ENCODE results near the gene EXOC8. TPM values are rescaled to one million over a fixed set of nuclear protein-coding genes. Genes with fewer than 3 reads are reported as not detected.
A peak's percentile ranks its signal among the peaks of the same experiment; 100 is the strongest.

EXOC8 gene
- total RNA-seq (2016; rRNA removed; fragmentation: Illumina TruSeq; extraction: Trizol) (7.9 and 12.0 TPM in 2 replicates), polyA plus RNA-seq (2011; rRNA removed) (2.1 and 2.4 TPM in 2 replicates), polyA minus RNA-seq (2011; rRNA and poly(A)+ RNA removed; ENCODE audit: low replicate concordance) (6.2 and 13.6 TPM in 2 replicates), Bru-seq, nascent RNA (percentile 87 among the genes with signal in this experiment), BruChase-seq, experiment 1, labeled RNA remaining after a 6-hour chase (percentile 90 among the genes with signal in this experiment), BruChase-seq, experiment 2, labeled RNA remaining after a 2-hour chase (percentile 97 among the genes with signal in this experiment)
- total RNA-seq (2016; cell fraction: cytosol; rRNA removed; fragmentation: Illumina TruSeq; extraction: Trizol; ENCODE audit: low read depth): 0.40 and 0.71 TPM in 2 replicates
- 7.4 and 10.9 TPM in 2 replicates for total RNA-seq (2016; cell fraction: insoluble cytoplasmic fraction; rRNA removed; fragmentation: Illumina TruSeq; extraction: Trizol)
- total RNA-seq (2016; cell fraction: membrane; rRNA removed; fragmentation: Illumina TruSeq; extraction: Trizol): 2.4 and 3.3 TPM in 2 replicates
- 6.8 and 7.1 TPM in 2 replicates for total RNA-seq (2016; cell fraction: nucleus; rRNA removed; fragmentation: Illumina TruSeq; extraction: Trizol)
- polyA plus RNA-seq (2011; cell fraction: cytosol; rRNA removed): 1.1 and 1.6 TPM in 2 replicates
- 2.8 and 3.3 TPM in 2 replicates for polyA plus RNA-seq (2011; cell fraction: nucleus; rRNA removed)
- 3.4 TPM in 2 replicates for polyA plus RNA-seq (2012)
- polyA plus RNA-seq (2016; cell fraction: cytosol; fragmentation: Illumina TruSeq; extraction: Trizol; ENCODE audit: low read depth): 0.14 and 0.19 TPM in 2 replicates
- polyA plus RNA-seq (2016; cell fraction: insoluble cytoplasmic fraction; fragmentation: Illumina TruSeq; extraction: Trizol; ENCODE audit: low read depth): 6.1 and 6.9 TPM in 2 replicates
- 0.82 and 0.91 TPM in 2 replicates for polyA plus RNA-seq (2016; cell fraction: membrane; fragmentation: Illumina TruSeq; extraction: Trizol; ENCODE audit: low read depth)
- 7.0 and 7.6 TPM in 2 replicates for polyA plus RNA-seq (2016; cell fraction: nucleus; fragmentation: Illumina TruSeq; extraction: Trizol; ENCODE audit: insufficient read depth, low read depth)
- polyA minus RNA-seq (2011; cell fraction: cytosol; rRNA and poly(A)+ RNA removed): 5.3 and 6.2 TPM in 2 replicates
- polyA minus RNA-seq (2011; cell fraction: nucleus; rRNA and poly(A)+ RNA removed): 6.1 and 6.2 TPM in 2 replicates
- long read RNA-seq, experiment 1, full-length matches to known transcripts: 1 of 1 reads
- long read RNA-seq, experiment 1, partial matches to known transcripts: 0 of 1 reads
- long read RNA-seq, experiment 1, other reads (novel, unspliced or antisense): 0 of 1 reads
- long read RNA-seq, experiment 2, full-length matches to known transcripts: 9 of 9 reads
- long read RNA-seq, experiment 2, partial matches to known transcripts: 0 of 9 reads
- long read RNA-seq, experiment 2, other reads (novel, unspliced or antisense): 0 of 9 reads

- Histone ChIP-seq H3K79me2 (ENCODE audit: insufficient read depth, low read length) (peaks cover 77% of the 10 kb centered on the region), H4K20me1 (ENCODE audit: insufficient read depth, low read length) (peaks cover 10% of the 10 kb centered on the region; the same call in 1 of the 2 replicates), H3K27me3 (ENCODE audit: control insufficient read depth in 1 of 2, insufficient read depth in 2 of 2, low read length in 2 of 2) (no peaks in the 10 kb centered on the region; a peak in 1 of 5 replicates), H3K4me2 (ENCODE audit: low read depth, low read length) (peak within 1 kb of the TSS; percentile 97), H3K4me3 (replicated peaks in 1 of 3; ENCODE audit: insufficient read depth in 1 of 3, low read depth in 2 of 3, low read length in 3 of 3) (peak within 1 kb of the TSS; percentile 88 to 93 (median 91)), H2AFZ (ENCODE audit: low read length) (peak within 1 kb of the TSS; percentile 81), H3K9me3 (ENCODE audit: low read length) (no peaks in the 10 kb centered on the region), H3K36me3 (replicated peaks in 1 of 2; ENCODE audit: control insufficient read depth in 1 of 2, insufficient read depth in 2 of 2, low read length in 2 of 2) (no peaks in the 10 kb centered on the region), H3K9ac (ENCODE audit: insufficient read depth, low read depth, low read length) (peak within 1 kb of the TSS; percentile 87), H3K27ac (ENCODE audit: extremely low read length, insufficient read depth, low read length) (peak within 1 kb of the TSS; percentile 89), H3K4me1 (ENCODE audit: insufficient read depth, low read length) (peaks cover 42% of the 10 kb centered on the region)
- WGBS (ENCODE audit: low lambda C conversion rate): under 1% methylated on average over 31 of the region's 74 CpGs
- DNase-seq (ENCODE audit: low spot score) (peak; percentile 96), FAIRE-seq (peak; percentile 90), ATAC-seq (peak; percentile 90)
- in situ Hi-C loops (cut with HindIII; ENCODE audit: extremely low pct_ligation_motif_present, low pct_unique_long_range_greater_than_20kb) (no loop called here), intact Hi-C loops (cut with micrococcal nuclease; ENCODE audit: unreplicated experiment) (loop anchor here (5.0 kb wide), 1 partner anchor 95 kb away; the partner anchor contains the start of gene GNPAT)
- POLR2A ChIA-PET: interaction anchor here (0.7 to 2.6 kb wide), 13 partner anchors 17 to 469 kb away, joined by 3 to 13 read pairs (median 3); partner anchors contain the start of genes C1orf198 and TSNAX
- no TSS peak for BruUV-seq (replicated peaks)
- CTCF ChIA-PET (ENCODE audit: low intra/inter-chr PET ratio, low total read pairs): no interaction called here
- TF ChIP-seq ZNF607 (CRISPR knock-in tag; IDR thresholded peaks at IDR 0.05; ENCODE audit: borderline replicate concordance): no peak
- 0 out of 2 replicates have a peak, but pooled peaks have one; percentile 17 for TF ChIP-seq STAT5B (CRISPR knock-in tag; IDR thresholded peaks at IDR 0.05)
- no peak for TF ChIP-seq ZNF775 (CRISPR knock-in tag; IDR thresholded peaks at IDR 0.05; ENCODE audit: borderline replicate concordance)
- TF ChIP-seq CSRNP2 (CRISPR knock-in tag; conservative IDR thresholded peaks at IDR 0.05; ENCODE audit: low read depth): no peak
- 0 out of 2 replicates have a peak, but pooled peaks have one; percentile 14 for TF ChIP-seq ZNF776 (CRISPR knock-in tag; IDR thresholded peaks at IDR 0.05)
- TF ChIP-seq CEBPG (CRISPR knock-in tag; IDR thresholded peaks at IDR 0.05): 0 out of 2 replicates have a peak, but pooled peaks have one; percentile 33
- peak; percentile 96 for TF ChIP-seq THAP11 (CRISPR knock-in tag; IDR thresholded peaks at IDR 0.05)
- no peak for TF ChIP-seq HOXA7 (CRISPR knock-in tag; IDR thresholded peaks at IDR 0.05)
- peak; percentile 86 for TF ChIP-seq KDM5A (IDR thresholded peaks at IDR 0.05; ENCODE audit: borderline replicate concordance, low read length)
- TF ChIP-seq ZFYVE20 (CRISPR knock-in tag; IDR thresholded peaks at IDR 0.05; ENCODE audit: borderline replicate concordance, low read depth): 0 out of 2 replicates have a peak, but pooled peaks have one; percentile 43
- TF ChIP-seq ZFP41 (CRISPR knock-in tag; IDR thresholded peaks at IDR 0.05; ENCODE audit: borderline replicate concordance): 0 out of 2 replicates have a peak, but pooled peaks have one; percentile 15
- TF ChIP-seq NFE2L2 (IDR thresholded peaks at IDR 0.05; ENCODE audit: low read length): no peak
- TF ChIP-seq ZSCAN25 (CRISPR knock-in tag; IDR thresholded peaks at IDR 0.05): no peak
- TF ChIP-seq SP5 (CRISPR knock-in tag; IDR thresholded peaks at IDR 0.05; ENCODE audit: borderline replicate concordance, low read depth): 0 out of 2 replicates have a peak, but pooled peaks have one; percentile 16
- 0 out of 2 replicates have a peak, but pooled peaks have one; percentile 17 for TF ChIP-seq HBP1 (CRISPR knock-in tag; IDR thresholded peaks at IDR 0.05; ENCODE audit: low read depth)
These were observed at the start of gene EXOC8 for GRCh38 chr1:231337472-231338269. Gene EXOC8 (minus strand): TSS chr1:231337852. CDS start chr1:231337745, 107 bp downstream.

Measured in HepG2 (cell line).